IPS-18c (cell line): ENCODE data around the gene VDAC2.
"Not testable (repeated sequence)": the region's sequence is repeated elsewhere in the genome, so short reads cannot be mapped to it uniquely, and the experiment has no call there.

Source experiments
- H3K4me3 ChIP-seq: 2 replicates; pipeline ENCODE4 v1.7.0; 2013; ENCODE audit warnings: low read depth, mild to moderate bottlenecking, low read length, moderate library complexity; ENCODE audit not compliant: insufficient read depth
- H3K9me3 ChIP-seq: one replicate; pipeline ENCODE4 v1.6.1; 2013; ENCODE audit warnings: mild to moderate bottlenecking, low read length, moderate library complexity; ENCODE audit not compliant: control insufficient read depth, insufficient read depth

Gene VDAC2

DNA sequence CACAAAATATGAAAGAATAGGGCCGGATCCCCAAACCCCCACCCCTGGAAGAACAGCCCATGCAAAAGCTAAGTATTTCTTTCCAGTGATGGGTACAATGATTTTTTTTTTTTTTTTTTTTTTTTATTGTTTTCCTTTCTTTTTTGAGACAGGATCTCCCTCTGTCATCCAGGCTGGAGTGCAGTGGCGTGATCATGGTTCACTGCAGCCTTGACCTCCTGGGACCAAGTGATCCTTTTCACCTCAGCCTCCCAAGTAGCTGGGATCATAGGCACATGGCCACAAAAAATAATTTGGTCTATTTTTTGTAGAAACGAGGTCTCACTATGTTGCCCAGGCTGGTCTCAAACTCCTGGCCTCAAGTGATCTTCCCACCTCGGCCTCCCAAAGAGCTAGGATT lies 16.0 kb upstream of the VDAC2 start:
- not testable (repeated sequence) for H3K4me3 ChIP-seq, H3K9me3 ChIP-seq

DNA sequence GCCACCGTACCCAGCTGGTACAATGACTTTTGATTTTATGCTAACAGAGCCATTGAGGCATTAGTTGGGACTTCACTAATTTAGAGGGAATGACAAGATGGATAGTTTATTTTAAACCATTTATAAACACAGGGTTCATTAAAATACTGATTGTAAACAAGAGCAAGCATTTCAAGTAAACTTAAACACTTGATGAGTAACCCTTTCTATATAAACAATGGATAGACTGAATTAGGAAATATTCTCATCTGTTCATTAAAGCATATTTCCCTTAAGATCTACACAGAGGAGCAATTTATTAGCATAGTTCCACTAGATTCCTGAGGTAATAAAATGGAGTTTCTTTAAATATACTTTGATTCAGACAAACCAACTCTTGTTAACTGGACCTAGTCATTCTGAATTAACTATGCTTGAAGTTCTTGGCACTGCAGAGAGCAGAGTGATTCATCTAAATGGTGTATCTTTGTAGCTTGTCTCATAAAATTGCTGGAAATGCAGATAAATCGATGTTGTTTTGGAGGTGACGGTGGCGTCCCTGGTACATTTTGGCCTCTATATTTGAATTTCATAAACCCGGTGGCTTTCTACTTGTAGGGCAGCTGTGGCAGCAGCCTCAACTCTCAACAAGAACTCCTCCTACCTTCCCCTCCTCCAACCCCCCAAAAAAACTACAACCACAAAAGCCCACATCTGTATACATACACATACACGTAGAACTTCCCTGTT lies 15.4 kb upstream of the VDAC2 start:
- H3K4me3 ChIP-seq, result no peak overlapping the region

DNA sequence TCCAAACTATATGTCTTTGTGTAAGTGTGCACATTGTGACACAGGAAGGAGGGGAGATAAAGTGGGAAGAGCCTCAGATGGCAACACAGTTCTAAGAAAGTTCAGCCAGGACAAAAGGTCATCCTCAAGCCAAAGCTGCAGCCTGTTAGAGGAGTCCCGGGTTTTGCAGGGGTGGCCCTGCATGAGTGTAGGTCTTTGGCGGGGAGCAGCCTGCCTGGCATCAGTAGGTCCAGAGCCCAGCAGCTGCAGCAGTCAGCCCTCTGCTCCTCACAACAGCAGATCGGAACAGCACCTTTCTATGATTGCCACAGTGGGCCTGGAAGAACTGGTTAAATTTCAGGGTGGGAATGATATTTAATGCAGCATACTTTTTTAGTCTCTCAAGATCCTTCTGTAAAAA lies 13.5 kb upstream of the VDAC2 start:
- H3K9me3 ChIP-seq, result peaks cover 2% of the 10 kb centered on the region
- no peak overlapping the region for H3K4me3 ChIP-seq

More for the DNA sequence above, 15.4 kb upstream of the VDAC2 start:
- peaks cover 2% of the 10 kb centered on the region for H3K9me3 ChIP-seq

DNA sequence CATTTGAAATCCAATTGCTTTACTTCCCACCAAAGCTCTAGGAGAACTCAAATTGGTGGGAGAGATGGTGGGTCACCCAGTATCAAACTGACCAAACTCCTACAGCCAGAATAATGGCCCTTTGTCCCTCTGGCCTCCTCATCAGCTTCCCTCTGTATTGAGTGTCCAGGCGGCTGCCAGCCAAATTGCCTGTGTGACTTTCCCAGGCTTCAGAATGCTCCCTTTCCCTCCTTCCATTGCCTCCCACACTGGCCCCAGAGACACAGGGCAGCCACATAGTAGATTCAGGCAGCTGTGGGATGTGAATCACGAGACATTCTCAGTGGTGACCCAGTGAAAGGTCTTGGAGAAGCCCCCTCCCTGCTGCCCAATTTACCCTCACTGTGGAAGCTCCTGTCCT lies 12.7 kb upstream of the VDAC2 start:
- Histone ChIP-seq H3K9me3 (peaks cover 2% of the 10 kb centered on the region), H3K4me3 (no peak overlapping the region)

DNA sequence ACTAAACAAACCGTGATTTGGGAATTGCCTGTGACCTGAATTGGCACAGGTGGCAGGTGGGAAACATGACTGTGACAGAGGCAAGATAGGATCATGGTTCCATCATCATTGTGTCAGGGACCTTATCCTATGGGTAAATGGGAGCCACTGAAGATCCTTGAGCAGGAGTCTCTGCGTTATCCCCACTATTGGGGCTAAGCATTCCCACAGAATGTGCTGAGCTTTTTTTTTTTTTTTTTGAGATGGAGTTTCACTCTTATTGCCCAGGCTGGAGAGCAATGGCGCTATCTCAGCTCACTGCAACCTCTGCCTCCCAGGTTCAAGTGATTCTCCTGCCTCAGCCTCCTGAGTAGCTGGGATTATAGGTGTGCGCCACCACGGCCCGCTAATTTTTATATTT lies 10.6 kb upstream of the VDAC2 start:
- H3K4me3 ChIP-seq, result not testable (repeated sequence)

DNA sequence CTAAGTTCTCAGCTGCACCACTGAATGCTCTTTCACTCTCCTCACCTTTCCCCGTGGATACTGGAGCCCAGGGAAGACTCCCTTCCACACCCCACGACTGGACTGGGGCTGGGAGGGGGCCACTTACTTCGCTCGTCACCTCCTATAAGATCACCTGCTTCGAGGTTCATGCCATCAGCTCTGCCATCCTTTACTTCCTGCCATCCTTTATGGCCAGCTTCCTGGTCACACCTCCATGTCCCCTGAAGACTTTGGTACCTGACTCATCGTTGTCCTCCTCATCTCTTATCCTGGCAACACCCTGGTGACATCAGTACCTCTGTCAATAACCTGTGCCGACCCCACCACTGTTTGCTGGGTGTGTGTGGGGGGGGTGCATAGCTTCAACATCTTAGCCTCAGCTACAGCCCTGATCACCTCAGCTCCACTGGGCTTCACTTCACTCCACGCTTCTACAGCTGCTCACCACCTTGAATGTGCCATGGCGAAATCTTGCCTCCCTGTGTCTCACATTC lies 8.7 kb upstream of the VDAC2 start:
- Histone ChIP-seq H3K4me3 (no peak overlapping the region), H3K9me3 (no peaks in the 10 kb centered on the region)

More for the DNA sequence above, 10.6 kb upstream of the VDAC2 start:
- not testable (repeated sequence) for H3K9me3 ChIP-seq

DNA sequence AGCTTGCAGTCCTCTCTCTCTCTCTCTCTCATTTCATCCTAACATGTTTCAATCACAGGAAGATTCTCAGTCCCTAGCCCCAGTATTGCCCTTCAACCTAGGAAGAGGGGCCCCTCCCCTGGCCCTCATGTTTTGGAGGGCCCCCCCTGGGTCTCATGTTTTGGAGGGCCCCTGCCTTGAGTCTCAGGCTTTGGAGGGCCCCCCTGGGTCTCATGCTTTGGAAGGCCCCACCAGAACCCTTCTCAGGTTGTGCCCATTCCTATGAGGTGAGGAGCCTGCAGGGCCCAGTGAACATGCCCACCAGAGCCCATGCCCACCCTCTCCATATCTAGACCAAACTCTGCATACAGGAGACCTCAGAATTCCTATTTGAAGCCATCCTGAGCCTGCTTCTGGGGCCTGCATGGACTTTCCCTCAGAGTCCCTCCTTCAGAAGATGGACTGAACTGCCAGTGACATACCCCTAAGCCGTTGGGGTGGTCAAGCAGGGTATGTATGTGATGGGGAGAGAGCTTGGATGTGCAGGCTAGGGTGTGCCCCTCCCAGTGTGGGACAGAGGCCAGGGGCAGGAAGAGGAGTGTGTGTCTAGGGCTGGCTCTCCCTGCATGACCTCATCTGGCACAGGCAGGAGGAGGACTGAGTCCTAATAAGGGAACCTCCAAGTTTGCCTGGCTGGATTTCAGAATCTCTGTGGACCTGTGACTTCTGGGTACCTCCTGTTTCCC lies 8.1 kb upstream of the VDAC2 start:
- Histone ChIP-seq H3K9me3 (no peaks in the 10 kb centered on the region), H3K4me3 (no peak overlapping the region)

DNA sequence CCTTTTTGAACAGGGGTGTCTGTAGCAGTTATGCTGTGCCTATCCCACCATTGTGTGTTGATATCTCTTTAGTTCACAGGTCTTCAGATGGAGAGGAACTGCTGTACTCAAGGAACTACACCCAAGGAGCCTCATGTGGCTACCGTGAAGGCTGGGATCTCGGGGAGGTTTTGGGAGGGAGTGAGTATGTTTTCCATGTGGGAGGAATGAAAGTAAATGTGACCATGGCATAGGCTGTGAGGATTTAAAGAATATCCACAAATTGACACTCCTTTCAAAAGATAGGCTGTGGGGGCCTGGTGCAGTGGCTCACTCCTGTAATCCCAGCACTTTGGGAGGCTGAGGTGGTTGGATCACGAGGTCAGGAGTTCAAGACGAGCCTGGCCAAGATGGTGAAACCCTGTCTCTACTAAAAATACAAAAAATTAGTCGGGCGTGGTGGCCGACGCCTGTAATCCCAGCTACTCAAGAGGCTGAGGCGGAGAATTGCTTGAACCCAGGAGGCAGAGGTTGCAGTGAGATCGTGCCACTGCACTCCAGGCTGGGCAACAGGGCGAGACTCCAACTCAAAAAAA lies 7.5 kb upstream of the VDAC2 start:
- H3K9me3 ChIP-seq, H3K4me3 ChIP-seq: not testable (repeated sequence)

DNA sequence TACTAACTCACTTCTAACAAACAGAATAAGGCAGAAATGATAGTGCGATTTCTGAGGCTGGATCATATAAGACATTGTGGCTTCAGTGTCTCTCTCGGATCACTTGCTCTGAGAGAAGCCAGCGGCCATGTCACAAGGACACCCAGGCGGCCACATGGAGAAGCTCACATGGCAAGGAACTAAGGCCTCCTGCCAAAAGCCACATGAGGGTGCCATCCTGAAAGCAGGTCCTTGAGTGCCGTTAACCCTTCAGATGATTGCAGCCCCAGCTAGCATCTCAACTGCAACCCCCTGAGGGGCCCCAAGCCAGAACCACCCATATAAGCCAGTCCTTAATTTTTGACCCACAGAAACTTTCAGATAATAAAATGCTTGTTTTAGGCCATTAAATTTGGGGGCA lies 6.9 kb upstream of the VDAC2 start:
- Histone ChIP-seq H3K9me3 (no peaks in the 10 kb centered on the region), H3K4me3 (no peak overlapping the region)

DNA sequence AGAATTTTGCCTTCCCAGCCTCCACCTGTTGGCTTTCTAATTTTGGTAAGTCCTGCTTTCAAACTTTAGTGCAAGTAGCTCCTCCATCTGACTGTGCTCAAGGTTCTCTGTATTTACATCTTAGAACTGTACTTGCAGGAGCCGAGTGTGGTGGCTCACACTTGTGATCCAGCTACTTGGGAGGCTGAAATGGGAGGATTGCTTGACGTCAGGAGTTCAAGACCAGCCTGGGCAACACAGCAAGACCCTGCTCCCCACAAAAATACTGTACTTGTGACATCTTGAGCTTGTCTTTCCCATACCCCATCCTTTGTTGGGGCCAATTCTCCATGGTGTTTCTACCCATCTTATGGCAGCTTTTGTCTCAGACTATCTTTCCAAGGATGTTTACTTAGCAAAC lies 4.7 kb upstream of the VDAC2 start:
- H3K4me3 ChIP-seq, result no peak overlapping the region
- H3K9me3 ChIP-seq, result no peaks in the 10 kb centered on the region

DNA sequence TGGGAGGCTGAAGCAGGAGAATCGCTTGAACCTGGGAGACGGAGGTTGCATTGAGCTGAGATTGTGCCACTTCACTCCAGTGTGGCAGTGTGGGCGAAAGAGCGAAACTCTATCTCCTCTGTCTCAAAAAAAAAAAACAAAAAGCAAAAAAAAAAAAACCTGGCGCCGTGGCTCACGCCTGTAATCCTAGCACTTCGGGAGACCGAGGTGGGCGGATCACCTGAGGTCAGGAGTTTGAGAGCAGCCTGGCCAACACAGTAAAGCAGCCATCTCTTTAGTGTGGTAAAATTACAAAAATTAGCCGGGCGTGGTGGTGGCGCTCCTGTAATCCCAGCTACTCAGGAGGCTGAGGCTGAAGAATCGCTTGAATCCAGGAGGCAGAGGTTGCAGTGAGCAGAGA lies 4.0 kb upstream of the VDAC2 start:
- H3K4me3 ChIP-seq, H3K9me3 ChIP-seq: not testable (repeated sequence)

DNA sequence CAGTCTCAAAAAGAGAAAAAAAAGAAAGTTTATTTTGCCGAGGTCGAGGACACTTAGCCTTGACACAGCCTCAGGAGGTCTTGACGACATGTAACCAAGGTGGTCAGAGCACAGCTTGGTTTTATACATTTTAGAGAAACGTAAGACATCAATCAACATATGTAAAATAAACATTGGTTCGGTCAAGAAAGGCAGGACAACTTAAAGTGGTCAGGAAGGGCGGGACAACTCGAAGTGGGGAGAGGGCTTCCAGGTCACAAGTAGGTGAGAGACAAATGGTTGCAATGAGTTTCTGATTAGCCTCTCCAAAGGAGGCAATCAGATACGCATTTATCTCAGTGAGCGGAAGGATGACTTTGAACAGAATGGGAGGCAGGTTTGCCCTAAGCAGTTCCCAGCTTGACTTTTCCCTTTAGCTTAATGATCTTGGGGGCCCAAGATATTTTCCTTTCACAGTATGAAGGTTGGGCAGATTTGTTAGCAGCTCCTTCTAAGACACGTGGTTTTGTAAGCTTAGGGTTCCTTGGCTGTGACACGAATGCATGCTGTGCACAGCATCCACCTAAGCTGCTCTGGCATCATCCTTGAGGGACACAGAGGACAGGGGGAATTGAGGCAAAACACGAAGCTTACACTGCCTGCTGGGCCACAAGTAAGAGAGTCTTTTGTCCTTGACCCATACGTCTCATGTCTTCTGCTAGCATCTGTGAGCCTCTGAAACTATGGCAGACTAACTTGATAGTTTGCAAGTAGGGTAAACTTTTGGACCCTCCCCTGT lies 3.3 kb upstream of the VDAC2 start:
- no peaks in the 10 kb centered on the region for H3K9me3 ChIP-seq
- no peak overlapping the region for H3K4me3 ChIP-seq

DNA sequence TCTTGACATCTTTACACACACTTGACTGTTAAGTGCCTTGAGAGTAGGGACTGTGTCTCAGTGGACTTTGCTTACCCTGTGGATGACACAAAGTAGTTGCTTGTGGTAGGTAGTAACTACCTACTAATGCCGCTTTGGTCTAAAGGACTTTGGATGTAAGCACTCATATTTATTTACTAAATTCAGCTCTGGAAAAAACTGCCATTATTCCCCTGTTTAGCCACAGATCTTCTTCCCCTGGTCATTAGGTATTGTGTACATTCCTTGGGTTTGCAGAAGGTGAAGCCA lies 2.8 kb upstream of the VDAC2 start:
- H3K4me3 ChIP-seq, result no peak overlapping the region
- no peaks in the 10 kb centered on the region for H3K9me3 ChIP-seq

DNA sequence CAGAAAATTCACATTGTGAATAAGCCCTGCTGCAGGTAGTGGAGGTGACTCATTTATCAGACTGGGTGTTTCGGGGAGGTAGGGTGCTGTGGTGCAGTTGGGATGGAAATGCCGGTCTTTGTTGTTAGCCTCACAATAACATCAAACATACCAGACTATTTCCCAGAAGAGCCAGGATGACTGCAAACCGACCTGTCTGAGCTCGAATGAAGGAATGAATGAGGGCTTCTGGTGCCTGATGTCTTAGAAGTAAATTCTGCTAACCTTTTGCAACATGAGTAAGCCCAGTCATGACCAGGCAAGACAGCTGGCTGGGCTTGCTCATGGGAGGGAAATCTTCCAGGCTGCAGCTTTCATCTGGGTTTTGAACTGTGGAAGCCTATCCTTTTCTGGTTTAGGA lies 2.4 kb upstream of the VDAC2 start:
- no peak overlapping the region for H3K4me3 ChIP-seq
- H3K9me3 ChIP-seq, result no peaks in the 10 kb centered on the region

DNA sequence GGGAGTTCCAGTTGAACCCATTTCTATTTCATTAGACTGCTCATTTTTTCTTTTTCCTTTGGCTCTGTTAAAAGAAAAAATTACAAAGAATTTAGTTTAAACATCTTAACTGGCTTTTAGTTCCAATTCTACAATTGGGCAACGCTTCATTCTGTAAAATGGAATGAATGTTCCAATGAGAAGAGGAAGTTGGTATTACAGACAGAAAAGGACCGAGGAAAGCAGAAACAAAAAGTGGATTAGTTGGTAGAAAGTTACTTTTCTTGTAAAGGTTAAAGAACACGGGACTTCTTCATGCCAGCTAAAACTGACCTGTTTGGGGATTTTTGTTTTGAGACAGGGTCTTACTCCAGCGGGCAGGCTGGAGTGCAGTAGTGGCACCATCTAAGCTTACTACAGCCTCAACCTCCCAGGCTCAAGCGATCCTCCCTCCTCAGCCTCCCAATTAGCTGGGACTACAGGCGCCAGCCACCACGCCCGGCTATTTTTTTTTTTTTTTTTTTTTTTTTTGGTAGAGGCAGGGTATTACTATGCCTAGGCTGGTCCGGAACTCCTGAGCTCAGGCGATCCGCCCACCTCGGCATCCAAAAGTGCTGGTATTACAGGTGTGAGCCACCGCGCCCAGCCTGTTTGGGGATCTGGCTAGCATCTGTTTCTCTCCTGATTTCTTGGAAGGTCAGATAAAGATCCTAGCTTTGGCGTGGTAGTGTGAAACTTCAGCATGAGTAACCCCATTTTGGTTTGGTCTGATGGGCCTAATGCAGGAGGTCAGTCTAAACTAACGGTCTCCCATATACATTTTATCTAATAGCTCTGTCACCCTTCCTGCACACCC lies 1.3 kb upstream of the VDAC2 start:
- Histone ChIP-seq H3K4me3 (peak overlapping the region; percentile 97; the same call in 1 of the 2 replicates), H3K9me3 (no peaks in the 10 kb centered on the region)

DNA sequence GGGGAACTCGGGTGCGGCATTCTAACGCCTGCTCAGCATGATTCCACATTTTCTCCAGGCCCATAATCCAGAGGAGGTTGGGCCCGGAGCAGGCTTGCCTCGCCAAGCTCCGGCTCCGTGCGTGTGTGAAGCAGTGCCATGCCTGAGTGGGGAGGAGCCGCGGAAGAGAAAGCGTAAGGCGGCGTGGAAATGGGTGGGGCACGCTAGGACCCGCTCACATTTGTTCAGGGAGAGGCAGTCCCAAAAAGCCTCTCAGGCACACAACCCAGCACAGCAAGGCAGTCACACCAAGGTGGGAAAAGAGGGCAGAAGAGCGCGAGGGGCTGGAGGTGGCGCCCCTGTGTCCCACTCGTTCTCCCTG lies 695 bp upstream of the VDAC2 start:
- peak overlapping the region; percentile 97 for H3K4me3 ChIP-seq
- no peaks in the 10 kb centered on the region for H3K9me3 ChIP-seq
